ENCODE data around the gene WDR18.

The WDR18 gene

DNA sequence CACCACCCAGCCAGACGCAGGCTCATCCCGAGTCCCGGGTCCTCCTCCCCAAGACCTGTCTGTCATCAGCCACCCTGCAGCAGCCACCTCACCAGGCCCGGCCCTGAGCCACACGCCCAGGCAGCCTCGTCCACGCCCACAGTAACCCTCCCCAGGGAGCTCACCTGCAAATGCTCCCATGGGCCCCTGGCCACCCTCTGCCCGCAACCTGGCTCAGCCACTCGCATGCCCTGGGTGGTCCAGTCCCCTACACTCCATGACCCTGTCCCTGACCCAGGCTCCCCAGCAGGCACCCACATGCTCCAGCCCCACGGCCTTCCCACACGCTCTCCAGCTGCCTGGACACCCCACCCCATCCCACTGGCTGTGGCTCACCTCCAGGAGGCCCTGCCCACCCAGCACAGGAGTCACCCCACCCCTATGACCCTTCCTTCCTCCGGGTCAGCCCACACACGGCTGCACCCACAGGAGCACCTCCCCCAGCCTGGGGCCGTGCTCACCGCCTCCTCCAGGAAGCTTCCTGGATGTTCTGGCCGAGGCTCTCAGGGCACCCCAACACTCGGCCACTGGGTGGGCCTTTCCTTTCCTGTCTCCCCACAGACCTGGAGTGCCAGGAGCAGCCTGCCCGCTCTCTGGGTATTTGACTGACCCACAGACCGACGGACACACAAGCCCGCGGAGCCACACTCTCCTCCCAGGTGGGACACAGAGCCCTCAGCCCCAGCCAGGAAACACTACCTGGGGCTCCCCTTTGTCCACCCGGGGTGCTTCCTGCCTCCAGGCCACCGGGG is 33.2 kb downstream of the WDR18 start:
- TF ChIP-seq, protein P1, sequence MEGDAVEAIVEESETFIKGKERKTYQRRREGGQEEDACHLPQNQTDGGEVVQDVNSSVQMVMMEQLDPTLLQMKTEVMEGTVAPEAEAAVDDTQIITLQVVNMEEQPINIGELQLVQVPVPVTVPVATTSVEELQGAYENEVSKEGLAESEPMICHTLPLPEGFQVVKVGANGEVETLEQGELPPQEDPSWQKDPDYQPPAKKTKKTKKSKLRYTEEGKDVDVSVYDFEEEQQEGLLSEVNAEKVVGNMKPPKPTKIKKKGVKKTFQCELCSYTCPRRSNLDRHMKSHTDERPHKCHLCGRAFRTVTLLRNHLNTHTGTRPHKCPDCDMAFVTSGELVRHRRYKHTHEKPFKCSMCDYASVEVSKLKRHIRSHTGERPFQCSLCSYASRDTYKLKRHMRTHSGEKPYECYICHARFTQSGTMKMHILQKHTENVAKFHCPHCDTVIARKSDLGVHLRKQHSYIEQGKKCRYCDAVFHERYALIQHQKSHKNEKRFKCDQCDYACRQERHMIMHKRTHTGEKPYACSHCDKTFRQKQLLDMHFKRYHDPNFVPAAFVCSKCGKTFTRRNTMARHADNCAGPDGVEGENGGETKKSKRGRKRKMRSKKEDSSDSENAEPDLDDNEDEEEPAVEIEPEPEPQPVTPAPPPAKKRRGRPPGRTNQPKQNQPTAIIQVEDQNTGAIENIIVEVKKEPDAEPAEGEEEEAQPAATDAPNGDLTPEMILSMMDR (IDR thresholded peaks at IDR 0.05; ENCODE audit: low read depth, low read length), result no peak
- no peak for DNase-seq (ENCODE audit: low read depth in 2 of 2)
- H3K4me3 ChIP-seq (replicated peaks in 1 of 2; ENCODE audit: low read depth in 2 of 2, low read length in 2 of 2), result peak overlapping the region; percentile 3 to 10

DNA sequence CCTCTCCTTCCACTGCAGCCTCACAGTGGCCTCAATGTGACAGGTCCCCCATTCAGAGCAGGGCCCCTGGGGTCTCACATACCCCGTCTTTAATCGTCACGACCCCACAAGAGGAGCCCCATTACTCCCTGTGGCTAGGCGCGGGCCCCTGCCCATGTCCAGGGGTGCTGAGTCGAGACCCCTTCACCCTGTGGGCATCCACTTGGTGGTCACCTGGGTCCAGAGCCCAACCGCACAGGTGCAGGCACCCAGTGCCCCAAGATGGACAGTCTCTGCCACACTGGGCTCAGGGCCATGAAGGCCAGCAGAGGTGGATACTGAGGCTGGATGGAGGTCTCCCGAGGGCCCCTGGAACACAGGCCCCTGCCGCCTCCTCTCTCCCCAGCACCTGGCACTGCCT is 33.8 kb downstream of the WDR18 start:
- no peak overlapping the region for H3K4me3 ChIP-seq (replicated peaks in 1 of 2; ENCODE audit: low read depth in 2 of 2, low read length in 2 of 2)
- TF ChIP-seq, protein P1 (IDR thresholded peaks at IDR 0.05; ENCODE audit: low read depth, low read length), result no peak
- no peak for DNase-seq (ENCODE audit: low read depth in 2 of 2)

DNA sequence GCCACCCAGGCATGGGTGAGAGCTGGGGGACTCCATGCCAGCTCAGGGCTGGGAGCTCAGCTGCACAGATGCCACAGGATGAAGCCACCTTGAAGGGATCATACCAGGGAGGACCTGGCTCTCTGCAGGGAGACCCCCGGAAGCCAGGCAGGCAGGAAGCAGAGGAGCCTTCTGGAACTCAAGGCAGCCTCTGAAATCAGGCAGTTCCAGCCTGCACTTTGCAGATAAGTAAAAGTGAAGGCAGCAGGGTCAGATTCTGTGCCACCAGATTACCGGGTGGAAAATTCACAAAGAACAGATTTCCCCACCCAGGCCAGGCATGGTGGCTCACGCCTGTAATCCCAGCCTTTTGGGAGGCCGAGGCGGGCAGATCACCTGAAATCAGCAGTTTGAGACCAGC is 34.2 kb downstream of the WDR18 start:
- TF ChIP-seq, protein P1 (IDR thresholded peaks at IDR 0.05; ENCODE audit: low read depth, low read length), result no peak
- no peak for DNase-seq (ENCODE audit: low read depth in 2 of 2)
- H3K4me3 ChIP-seq (replicated peaks in 1 of 2; ENCODE audit: low read depth in 2 of 2, low read length in 2 of 2), result no peak overlapping the region

DNA sequence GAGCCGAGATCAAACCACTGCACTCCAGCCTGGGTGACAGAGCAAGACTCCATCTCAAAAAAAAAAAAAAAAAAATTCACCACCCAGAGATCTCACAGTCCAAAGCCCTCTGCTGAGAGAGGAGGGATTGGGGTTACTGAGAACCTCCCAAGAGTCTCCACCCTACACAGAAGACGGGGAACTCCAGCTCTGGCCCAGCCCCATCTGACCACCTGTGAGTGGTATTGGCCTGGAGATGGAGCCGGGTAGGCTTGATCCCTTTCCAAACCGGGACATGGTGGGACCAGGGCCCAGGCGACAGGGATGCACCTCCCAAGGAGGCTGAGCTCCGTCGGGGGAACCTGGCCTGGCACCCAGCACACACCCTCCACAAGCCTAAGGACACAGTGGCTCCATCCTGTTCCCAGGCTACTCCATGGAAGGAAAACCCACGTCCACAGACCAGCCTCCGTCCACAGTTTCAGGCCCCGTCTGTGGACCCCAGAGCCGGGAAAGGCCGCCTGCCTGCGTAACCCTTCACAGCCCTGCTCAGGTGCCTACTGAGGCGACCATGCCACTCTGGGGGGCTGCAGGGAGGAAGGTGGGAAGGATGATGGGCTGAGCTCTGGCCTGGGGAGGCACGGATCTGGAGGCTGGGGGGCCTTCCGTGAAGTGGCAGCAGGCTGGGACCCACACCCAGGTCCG is 34.9 kb downstream of the WDR18 start:
- H3K4me3 ChIP-seq (replicated peaks in 1 of 2; ENCODE audit: low read depth in 2 of 2, low read length in 2 of 2), result peak overlapping the region; percentile 95 to 96
- no peak for DNase-seq (ENCODE audit: low read depth in 2 of 2)
- TF ChIP-seq, protein P1 (IDR thresholded peaks at IDR 0.05; ENCODE audit: low read depth, low read length), result no peak

DNA sequence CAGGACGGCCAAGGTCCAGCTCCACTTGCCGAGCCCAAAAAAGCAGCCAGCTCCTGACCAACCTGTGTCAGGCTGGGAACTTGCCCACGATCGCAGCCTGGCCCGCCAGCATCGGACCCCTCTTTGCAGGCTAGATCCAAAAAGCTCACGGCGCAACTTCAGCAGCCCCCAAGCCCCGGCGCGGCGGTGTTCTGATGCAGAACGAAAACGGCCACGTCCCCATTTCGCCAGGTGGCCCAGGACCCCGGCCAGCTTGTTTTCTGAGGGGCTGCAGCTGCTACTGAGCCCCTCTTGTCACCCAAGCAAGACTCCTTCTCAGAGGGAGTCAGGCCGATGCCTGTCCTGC is 35.4 kb downstream of the WDR18 start:
- TF ChIP-seq, protein P1 (IDR thresholded peaks at IDR 0.05; ENCODE audit: low read depth, low read length), result no peak
- DNase-seq (ENCODE audit: low read depth in 2 of 2), result no peak
- peak overlapping the region; percentile 95 to 96 for H3K4me3 ChIP-seq (replicated peaks in 1 of 2; ENCODE audit: low read depth in 2 of 2, low read length in 2 of 2)

DNA sequence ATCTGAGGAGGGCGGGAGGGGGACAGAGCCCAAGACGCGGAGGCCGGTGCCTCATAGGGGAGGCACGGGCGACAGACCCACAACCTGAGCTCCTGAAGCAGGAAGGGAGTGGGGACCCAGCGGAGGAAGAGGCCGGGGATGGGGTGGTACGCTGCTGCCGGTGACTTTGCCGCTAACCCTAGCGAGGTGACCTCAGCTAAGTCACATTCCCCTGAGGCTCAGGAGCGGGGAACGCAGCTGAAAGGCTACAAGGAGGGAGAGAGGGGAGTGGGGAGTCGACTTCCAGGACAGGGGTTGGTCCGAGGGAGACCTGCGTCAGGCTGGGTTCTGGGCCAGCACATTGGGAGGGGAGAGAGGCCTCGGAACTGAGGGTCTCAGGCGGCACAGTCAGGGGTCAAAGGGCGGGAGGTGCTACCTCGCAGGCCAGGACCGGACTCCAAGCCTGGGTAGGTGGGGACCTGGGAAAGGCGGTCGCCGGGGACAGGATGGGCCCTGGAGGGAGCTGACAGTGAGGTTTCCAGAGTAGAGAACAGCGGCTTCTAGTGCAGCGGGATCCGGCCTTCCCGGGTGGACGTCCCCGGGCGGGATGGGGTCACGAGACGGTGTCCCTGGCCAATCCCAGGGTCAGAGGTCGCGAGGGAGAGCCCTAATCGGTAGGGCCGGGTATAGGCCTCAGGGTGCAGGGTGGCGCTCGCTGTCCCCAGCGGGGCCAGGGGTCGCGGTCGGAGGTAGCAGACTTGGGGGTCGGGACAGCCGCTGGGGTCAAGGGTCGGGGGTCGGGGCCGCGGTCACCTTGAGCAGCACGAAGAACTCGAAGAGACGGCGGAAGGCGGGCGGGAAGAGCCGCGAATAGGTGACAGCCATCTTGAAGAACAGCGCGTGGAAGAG is 36.1 kb downstream of the WDR18 start:
- TF ChIP-seq, protein P1 (IDR thresholded peaks at IDR 0.05; ENCODE audit: low read depth, low read length), result no peak
- DNase-seq (ENCODE audit: low read depth in 2 of 2), result no peak
- H3K4me3 ChIP-seq (replicated peaks in 1 of 2; ENCODE audit: low read depth in 2 of 2, low read length in 2 of 2), result peak overlapping the region; percentile 95 to 96

Data from cardiac fibroblast (primary cell).